ENCODE data around the gene EIF4EBP3. TPM values are rescaled to one million over a fixed set of nuclear protein-coding genes. Genes with fewer than 3 reads are reported as not detected.

The EIF4EBP3 gene
- total RNA-seq, 1 donor: 4.7 TPM

GRCh38 chr5:140564196-140565023 lies 16.9 kb downstream of the EIF4EBP3 start, which contains the start of the genes APBB3 and SLC35A4:
APBB3 (minus strand) TSS chr5:140564598; CDS start chr5:140564245, 353 bp downstream.
SLC35A4 (plus strand) TSS chr5:140564828; CDS start chr5:140567170, 2,342 bp downstream.
- Histone ChIP-seq H3K27ac (ENCODE audit: low read depth, low read length) (peak within 1 kb of the TSS; percentile 84), H3K36me3 (ENCODE audit: insufficient read depth, low read length) (peaks cover 31% of the 10 kb centered on the region), H3K9me3 (ENCODE audit: low read depth, low read length) (no peaks in the 10 kb centered on the region), H3K27me3 (ENCODE audit: insufficient read depth, low read length) (no peaks in the 10 kb centered on the region), H4K20me1 (ENCODE audit: insufficient read depth, low read length) (no peaks in the 10 kb centered on the region), H2AFZ (ENCODE audit: low read length) (peak within 1 kb of the TSS; percentile 98), H3K4me2 (ENCODE audit: insufficient read depth, low read length) (peak within 1 kb of the TSS; percentile 92), H3K79me2 (ENCODE audit: insufficient read depth, low read length) (peaks cover 48% of the 10 kb centered on the region), H3K4me1 (ENCODE audit: insufficient read depth, low read length) (peaks cover 20% of the 10 kb centered on the region), H3K4me3 (ENCODE audit: insufficient read depth, low read length) (peak within 1 kb of the TSS; percentile 89)
- no peak for TF ChIP-seq CTCF (IDR thresholded peaks at IDR 0.05; ENCODE audit: extremely low read depth, low read depth, low read length)
- peak; percentile 98 for DNase-seq (ENCODE audit: insufficient read length, low spot score, missing footprints)

- peak overlapping the region; percentile 89 for H3K4me3 ChIP-seq (ENCODE audit: insufficient read depth, low read length)
- H3K27ac ChIP-seq (ENCODE audit: low read depth, low read length): peak overlapping the region; percentile 84
- peak overlapping the region; percentile 92 for H3K4me2 ChIP-seq (ENCODE audit: insufficient read depth, low read length)
- H3K36me3 ChIP-seq (ENCODE audit: insufficient read depth, low read length): peaks cover 27% of the 10 kb centered on the region
- TF ChIP-seq CTCF (IDR thresholded peaks at IDR 0.05; ENCODE audit: extremely low read depth, low read depth, low read length): no peak
- peaks cover 48% of the 10 kb centered on the region for H3K79me2 ChIP-seq (ENCODE audit: insufficient read depth, low read length)
- no peaks in the 10 kb centered on the region for H4K20me1 ChIP-seq (ENCODE audit: insufficient read depth, low read length)
- no peaks in the 10 kb centered on the region for H3K9me3 ChIP-seq (ENCODE audit: low read depth, low read length)
- DNase-seq (ENCODE audit: insufficient read length, low spot score, missing footprints): peak; percentile 85
- peak overlapping the region; percentile 98 for H2AFZ ChIP-seq (ENCODE audit: low read length)
- no peaks in the 10 kb centered on the region for H3K27me3 ChIP-seq (ENCODE audit: insufficient read depth, low read length)
- peaks cover 20% of the 10 kb centered on the region for H3K4me1 ChIP-seq (ENCODE audit: insufficient read depth, low read length)
These were observed 17.7 kb downstream of the EIF4EBP3 start for GRCh38 chr5:140565024-140565779.

DNA sequence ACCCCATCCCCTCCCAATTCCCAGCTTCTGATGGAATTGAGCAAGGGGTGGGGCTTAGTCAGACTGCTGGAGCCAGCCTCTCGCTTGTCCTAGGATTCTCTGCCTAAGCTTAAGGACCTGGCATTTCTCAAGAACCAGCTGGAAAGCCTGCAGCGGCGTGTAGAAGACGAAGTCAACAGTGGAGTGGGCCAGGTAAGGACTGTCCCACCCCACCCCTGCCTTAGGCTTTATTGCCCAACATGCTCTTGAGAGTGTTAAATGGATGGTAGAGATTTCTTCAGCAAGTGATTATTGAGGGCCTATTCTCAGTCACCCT lies 18.3 kb downstream of the EIF4EBP3 start:
- peak overlapping the region; percentile 92 for H3K4me2 ChIP-seq (ENCODE audit: insufficient read depth, low read length)
- no peak overlapping the region for H2AFZ ChIP-seq (ENCODE audit: low read length)
- peaks cover 48% of the 10 kb centered on the region for H3K79me2 ChIP-seq (ENCODE audit: insufficient read depth, low read length)
- TF ChIP-seq CTCF (IDR thresholded peaks at IDR 0.05; ENCODE audit: extremely low read depth, low read depth, low read length): no peak
- peaks cover 20% of the 10 kb centered on the region for H3K4me1 ChIP-seq (ENCODE audit: insufficient read depth, low read length)
- H3K27me3 ChIP-seq (ENCODE audit: insufficient read depth, low read length): no peaks in the 10 kb centered on the region
- H4K20me1 ChIP-seq (ENCODE audit: insufficient read depth, low read length): no peaks in the 10 kb centered on the region
- peaks cover 27% of the 10 kb centered on the region for H3K36me3 ChIP-seq (ENCODE audit: insufficient read depth, low read length)
- H3K9me3 ChIP-seq (ENCODE audit: low read depth, low read length): no peaks in the 10 kb centered on the region
- peak overlapping the region; percentile 84 for H3K27ac ChIP-seq (ENCODE audit: low read depth, low read length)
- peak overlapping the region; percentile 89 for H3K4me3 ChIP-seq (ENCODE audit: insufficient read depth, low read length)
- DNase-seq (ENCODE audit: insufficient read length, low spot score, missing footprints): peak; percentile 76

DNA sequence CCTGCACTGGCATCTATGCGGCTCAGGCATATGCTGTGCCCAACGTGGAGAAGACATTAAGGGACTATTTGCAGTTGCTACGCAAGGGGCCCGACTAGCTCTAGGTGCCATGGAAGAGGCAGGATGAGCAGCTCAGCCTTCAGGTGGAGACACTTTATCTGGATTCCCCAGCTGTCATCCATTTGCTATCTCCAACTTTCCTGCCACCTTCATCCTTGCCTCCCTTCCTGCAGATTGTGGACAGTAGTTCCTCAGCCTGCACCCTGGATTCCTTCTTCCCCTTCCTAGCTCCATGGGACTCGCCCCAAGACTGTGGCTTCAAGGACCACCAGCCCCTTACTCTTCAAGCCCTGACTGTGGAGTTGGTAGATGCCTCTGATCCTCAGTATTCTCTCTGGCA lies 19.2 kb downstream of the EIF4EBP3 start:
- DNase-seq (ENCODE audit: insufficient read length, low spot score, missing footprints): peak; percentile 5
- peaks cover 20% of the 10 kb centered on the region for H3K4me1 ChIP-seq (ENCODE audit: insufficient read depth, low read length)
- H3K79me2 ChIP-seq (ENCODE audit: insufficient read depth, low read length): peaks cover 48% of the 10 kb centered on the region
- no peak overlapping the region for H3K4me3 ChIP-seq (ENCODE audit: insufficient read depth, low read length)
- H2AFZ ChIP-seq (ENCODE audit: low read length): no peak overlapping the region
- H3K27me3 ChIP-seq (ENCODE audit: insufficient read depth, low read length): no peaks in the 10 kb centered on the region
- H3K36me3 ChIP-seq (ENCODE audit: insufficient read depth, low read length): peaks cover 27% of the 10 kb centered on the region
- H3K4me2 ChIP-seq (ENCODE audit: insufficient read depth, low read length): no peak overlapping the region
- no peak for TF ChIP-seq CTCF (IDR thresholded peaks at IDR 0.05; ENCODE audit: extremely low read depth, low read depth, low read length)
- no peaks in the 10 kb centered on the region for H3K9me3 ChIP-seq (ENCODE audit: low read depth, low read length)
- no peaks in the 10 kb centered on the region for H4K20me1 ChIP-seq (ENCODE audit: insufficient read depth, low read length)
- H3K27ac ChIP-seq (ENCODE audit: low read depth, low read length): no peak overlapping the region

Measured in osteoblast (primary cell).